ENCODE measurements around the gene OASL.

OASL gene, protein sequence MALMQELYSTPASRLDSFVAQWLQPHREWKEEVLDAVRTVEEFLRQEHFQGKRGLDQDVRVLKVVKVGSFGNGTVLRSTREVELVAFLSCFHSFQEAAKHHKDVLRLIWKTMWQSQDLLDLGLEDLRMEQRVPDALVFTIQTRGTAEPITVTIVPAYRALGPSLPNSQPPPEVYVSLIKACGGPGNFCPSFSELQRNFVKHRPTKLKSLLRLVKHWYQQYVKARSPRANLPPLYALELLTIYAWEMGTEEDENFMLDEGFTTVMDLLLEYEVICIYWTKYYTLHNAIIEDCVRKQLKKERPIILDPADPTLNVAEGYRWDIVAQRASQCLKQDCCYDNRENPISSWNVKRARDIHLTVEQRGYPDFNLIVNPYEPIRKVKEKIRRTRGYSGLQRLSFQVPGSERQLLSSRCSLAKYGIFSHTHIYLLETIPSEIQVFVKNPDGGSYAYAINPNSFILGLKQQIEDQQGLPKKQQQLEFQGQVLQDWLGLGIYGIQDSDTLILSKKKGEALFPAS

DNA sequence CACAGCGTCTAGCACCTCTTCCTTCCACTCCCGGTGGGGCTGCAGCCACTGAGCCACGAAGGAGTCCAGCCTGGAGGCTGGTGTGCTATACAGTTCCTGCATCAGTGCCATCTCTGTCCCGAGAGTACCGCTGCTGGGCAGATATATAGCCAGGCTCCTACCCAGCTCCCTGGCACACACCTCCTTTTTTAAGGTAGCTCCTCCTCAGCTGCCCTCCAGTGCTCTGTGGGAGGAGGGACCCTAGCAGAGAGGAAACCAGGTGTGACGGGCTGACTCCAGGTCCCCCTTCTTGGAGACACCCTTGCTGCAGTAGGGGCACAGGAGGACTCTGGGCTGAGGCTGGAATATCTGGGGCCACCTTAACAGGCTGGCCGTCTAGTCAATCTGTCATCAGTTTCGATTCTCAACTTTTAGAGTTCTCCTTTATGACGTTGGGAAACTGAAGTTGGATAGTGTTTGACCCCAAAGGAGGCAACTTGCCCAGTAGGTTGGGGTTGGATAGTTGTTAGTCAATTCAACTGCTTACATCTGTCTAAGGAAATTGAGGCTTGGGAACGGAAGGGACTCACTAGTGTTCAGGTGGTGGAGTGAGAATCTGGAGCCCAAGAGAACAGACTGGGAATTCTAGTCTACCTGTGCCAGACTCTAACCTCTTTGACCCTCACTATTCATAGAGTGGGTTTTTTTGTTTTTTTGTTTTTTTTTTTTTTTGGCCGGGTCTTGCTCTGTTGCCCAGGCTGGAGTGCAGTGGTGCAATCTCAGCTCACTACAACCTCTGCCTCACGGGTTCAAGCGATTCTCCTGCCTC lies at the start of gene OASL:
Gene OASL, minus strand, starts transcription at position 386 of the 808 bp plus-strand sequence. Its CDS starts 275 bp downstream, at position 111.
- Histone ChIP-seq H3K27me3 (ENCODE audit: control insufficient read depth, insufficient read depth, low read length) (no peaks in the 10 kb centered on the region), H3K36me3 (ENCODE audit: control insufficient read depth, insufficient read depth, low read length) (no peaks in the 10 kb centered on the region), H3K4me1 (ENCODE audit: control insufficient read depth, insufficient read depth, low read length) (no peaks in the 10 kb centered on the region), H3K27ac (ENCODE audit: low read length) (no peak within 1 kb of the TSS), H3K4me3 (ENCODE audit: low read length) (no peak within 1 kb of the TSS), H3K9me3 (ENCODE audit: control insufficient read depth, insufficient read depth, low read length) (no peaks in the 10 kb centered on the region; the same call in 1 of the 2 replicates)
- WGBS (ENCODE audit: insufficient coverage, insufficient read length): no CpG with 5 or more reads among the region's 13 CpGs
- DNase-seq (ENCODE audit: low read depth, low spot score): no peak

DNA sequence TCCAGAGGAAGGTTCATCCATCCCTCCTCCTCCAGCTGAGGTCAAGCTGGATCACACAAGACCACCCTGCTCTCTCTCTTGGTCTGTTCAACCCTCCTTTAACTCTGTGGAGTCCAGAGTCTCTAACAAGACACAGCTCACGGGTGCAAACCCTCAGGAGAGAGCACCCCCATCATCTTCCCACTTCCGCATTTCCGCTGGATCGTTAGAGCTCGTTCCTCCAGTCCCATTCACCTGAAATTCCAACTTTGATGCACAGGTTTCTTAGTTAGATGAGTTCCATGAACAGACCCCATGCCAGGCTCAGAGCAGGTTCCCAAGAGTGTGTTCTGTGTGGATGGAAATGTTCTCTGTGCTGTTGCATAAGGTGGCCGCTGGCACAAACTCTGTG lies 49.1 kb upstream of the OASL start:
- H3K27ac ChIP-seq (ENCODE audit: low read length): no peak overlapping the region
- no peaks in the 10 kb centered on the region for H3K27me3 ChIP-seq (ENCODE audit: control insufficient read depth, insufficient read depth, low read length)
- WGBS (ENCODE audit: insufficient coverage, insufficient read length): no CpG with 5 or more reads among the region's 6 CpGs
- no peaks in the 10 kb centered on the region for H3K36me3 ChIP-seq (ENCODE audit: control insufficient read depth, insufficient read depth, low read length)
- no peaks in the 10 kb centered on the region for H3K9me3 ChIP-seq (ENCODE audit: control insufficient read depth, insufficient read depth, low read length)
- H3K4me1 ChIP-seq (ENCODE audit: control insufficient read depth, insufficient read depth, low read length): no peaks in the 10 kb centered on the region
- no peak for DNase-seq (ENCODE audit: low read depth, low spot score)
- no peak overlapping the region for H3K4me3 ChIP-seq (ENCODE audit: low read length)

DNA sequence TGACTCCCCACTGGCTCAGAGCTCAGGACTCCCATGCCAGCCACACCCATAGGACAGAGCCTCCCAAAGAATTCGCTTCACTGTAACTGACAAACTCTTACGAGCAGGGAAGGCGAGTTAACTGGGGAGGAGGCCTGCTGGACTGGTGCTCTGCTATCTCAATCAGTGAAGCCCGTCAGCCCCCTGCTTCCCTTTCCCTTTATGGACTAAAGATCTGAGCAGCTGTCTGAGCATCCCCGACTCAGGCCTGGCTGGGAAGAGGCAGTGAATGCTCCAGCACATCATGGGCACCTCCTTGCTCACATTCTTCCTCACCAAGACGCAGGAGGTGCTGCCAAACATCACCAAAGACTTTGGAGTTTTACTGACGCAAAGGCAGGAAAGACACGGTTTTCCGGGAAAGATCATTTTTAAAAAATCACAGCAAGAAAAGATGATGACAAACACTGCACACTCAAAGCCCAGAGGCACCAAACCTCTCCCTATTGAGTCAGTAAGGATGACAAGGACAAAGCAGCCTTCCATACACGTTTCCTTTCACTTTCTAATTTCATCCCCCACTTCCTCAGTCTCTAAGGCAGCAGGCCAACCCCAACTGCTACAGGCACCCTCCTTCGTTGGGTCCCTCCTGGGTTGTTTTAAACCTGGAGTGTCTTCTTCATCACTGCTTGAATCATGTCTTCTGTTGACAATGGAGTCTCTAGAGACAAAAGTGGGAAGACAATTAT lies 48.6 kb upstream of the OASL start:
- Histone ChIP-seq H3K27me3 (ENCODE audit: control insufficient read depth, insufficient read depth, low read length) (no peaks in the 10 kb centered on the region), H3K9me3 (ENCODE audit: control insufficient read depth, insufficient read depth, low read length) (no peaks in the 10 kb centered on the region), H3K4me3 (ENCODE audit: low read length) (no peak overlapping the region), H3K36me3 (ENCODE audit: control insufficient read depth, insufficient read depth, low read length) (no peaks in the 10 kb centered on the region), H3K27ac (ENCODE audit: low read length) (no peak overlapping the region), H3K4me1 (ENCODE audit: control insufficient read depth, insufficient read depth, low read length) (no peaks in the 10 kb centered on the region)
- no peak for DNase-seq (ENCODE audit: low read depth, low spot score)
- no CpG with 5 or more reads among the region's 11 CpGs for WGBS (ENCODE audit: insufficient coverage, insufficient read length)

DNA sequence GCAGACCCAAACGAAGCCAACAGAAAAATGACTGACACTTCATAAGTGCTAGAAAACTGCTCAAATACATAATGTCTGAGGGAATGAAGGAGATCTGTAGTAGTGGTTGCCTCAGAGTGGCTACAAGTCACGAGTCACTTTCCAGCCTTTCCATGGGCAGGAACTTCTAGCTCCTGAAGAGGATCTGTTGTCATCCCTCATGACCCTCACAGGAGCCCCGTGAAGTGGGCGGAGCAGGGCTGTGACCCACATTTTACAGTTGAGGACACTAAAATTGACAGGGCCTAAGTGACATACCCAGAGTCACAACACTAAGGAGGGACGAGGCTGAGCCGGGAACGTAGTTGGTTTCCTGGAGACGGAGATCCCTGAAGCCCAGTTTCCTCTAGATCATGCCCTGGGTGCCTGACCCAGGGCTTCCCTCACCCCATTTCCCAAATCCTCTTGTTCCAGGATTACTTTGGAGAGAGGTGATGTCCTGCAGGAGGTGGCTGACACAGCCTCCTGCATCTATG lies 47.8 kb upstream of the OASL start:
- DNase-seq (ENCODE audit: low read depth, low spot score): no peak
- WGBS (ENCODE audit: insufficient coverage, insufficient read length): no CpG with 5 or more reads among the region's 8 CpGs
- H3K36me3 ChIP-seq (ENCODE audit: control insufficient read depth, insufficient read depth, low read length): no peaks in the 10 kb centered on the region
- no peaks in the 10 kb centered on the region for H3K9me3 ChIP-seq (ENCODE audit: control insufficient read depth, insufficient read depth, low read length)
- no peak overlapping the region for H3K27ac ChIP-seq (ENCODE audit: low read length)
- no peak overlapping the region for H3K4me3 ChIP-seq (ENCODE audit: low read length)
- H3K4me1 ChIP-seq (ENCODE audit: control insufficient read depth, insufficient read depth, low read length): no peaks in the 10 kb centered on the region
- H3K27me3 ChIP-seq (ENCODE audit: control insufficient read depth, insufficient read depth, low read length): no peaks in the 10 kb centered on the region

DNA sequence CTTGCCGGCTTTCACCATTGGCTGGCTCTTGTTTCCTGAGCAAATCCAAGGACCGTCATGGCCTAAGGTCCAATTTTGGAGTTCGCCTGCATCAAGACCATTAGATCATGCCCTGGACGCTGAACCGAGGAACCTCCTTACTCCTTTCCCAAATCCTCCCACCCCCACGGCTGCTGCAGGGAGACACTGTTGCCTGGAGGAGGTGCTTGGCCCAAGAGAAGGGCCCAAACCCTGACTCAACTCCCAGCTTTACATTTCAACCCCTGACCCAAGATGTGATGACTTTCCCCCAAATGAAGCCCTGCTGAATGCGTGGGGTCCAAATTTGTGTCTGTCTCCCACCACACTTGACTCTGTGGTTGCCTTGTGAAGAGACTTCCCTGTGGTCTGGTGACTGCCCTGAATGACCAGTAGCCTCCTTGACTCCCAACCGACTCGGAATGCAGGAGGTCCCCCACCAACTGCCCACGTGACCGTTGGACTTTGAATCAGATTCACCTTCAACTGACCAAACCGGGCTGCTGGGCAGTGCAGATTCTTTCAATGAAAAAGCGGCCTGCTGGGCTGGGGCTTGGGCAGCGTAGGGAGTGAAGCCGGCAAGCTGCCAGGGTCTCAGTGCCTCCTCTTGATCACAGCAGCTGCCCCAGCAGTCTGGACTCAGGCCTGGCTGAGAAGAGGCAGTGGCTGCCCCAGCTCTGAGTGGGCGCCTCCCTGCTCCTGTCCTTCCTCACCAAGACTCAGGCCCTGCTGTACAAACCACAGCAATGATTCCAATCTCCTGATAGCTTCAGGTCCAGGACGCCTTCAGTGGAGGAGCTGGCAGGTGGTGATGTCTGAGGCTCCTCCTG lies 46.7 kb upstream of the OASL start:
- Histone ChIP-seq H3K36me3 (ENCODE audit: control insufficient read depth, insufficient read depth, low read length) (no peaks in the 10 kb centered on the region), H3K4me3 (ENCODE audit: low read length) (no peak overlapping the region), H3K9me3 (ENCODE audit: control insufficient read depth, insufficient read depth, low read length) (no peaks in the 10 kb centered on the region), H3K27ac (ENCODE audit: low read length) (no peak overlapping the region), H3K27me3 (ENCODE audit: control insufficient read depth, insufficient read depth, low read length) (no peaks in the 10 kb centered on the region), H3K4me1 (ENCODE audit: control insufficient read depth, insufficient read depth, low read length) (no peaks in the 10 kb centered on the region)
- no peak for DNase-seq (ENCODE audit: low read depth, low spot score)
- WGBS (ENCODE audit: insufficient coverage, insufficient read length): no CpG with 5 or more reads among the region's 17 CpGs

DNA sequence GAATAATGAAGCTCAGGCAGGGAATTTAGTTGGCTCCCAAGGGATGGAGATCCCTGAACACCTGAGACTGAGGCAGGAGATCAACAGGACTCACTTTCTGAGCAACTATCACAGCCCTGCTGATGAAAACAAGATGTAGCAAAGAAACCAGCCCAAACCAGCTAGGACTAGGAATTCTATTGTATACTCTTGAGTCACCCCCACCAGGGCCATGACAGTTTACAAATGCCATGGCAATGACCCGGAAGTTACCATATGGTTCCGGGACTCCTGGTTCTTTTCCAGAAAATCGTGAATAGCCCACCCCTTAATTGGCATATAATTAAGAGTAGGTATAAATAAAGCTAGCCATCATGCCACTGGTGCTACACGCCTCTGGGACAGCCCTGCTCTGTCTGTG lies 46.0 kb upstream of the OASL start:
- Histone ChIP-seq H3K27ac (ENCODE audit: low read length) (no peak overlapping the region), H3K27me3 (ENCODE audit: control insufficient read depth, insufficient read depth, low read length) (no peaks in the 10 kb centered on the region), H3K9me3 (ENCODE audit: control insufficient read depth, insufficient read depth, low read length) (no peaks in the 10 kb centered on the region), H3K4me1 (ENCODE audit: control insufficient read depth, insufficient read depth, low read length) (no peaks in the 10 kb centered on the region), H3K36me3 (ENCODE audit: control insufficient read depth, insufficient read depth, low read length) (no peaks in the 10 kb centered on the region), H3K4me3 (ENCODE audit: low read length) (no peak overlapping the region)
- DNase-seq (ENCODE audit: low read depth, low spot score): no peak
- no CpG with 5 or more reads among the region's 4 CpGs for WGBS (ENCODE audit: insufficient coverage, insufficient read length)

DNA sequence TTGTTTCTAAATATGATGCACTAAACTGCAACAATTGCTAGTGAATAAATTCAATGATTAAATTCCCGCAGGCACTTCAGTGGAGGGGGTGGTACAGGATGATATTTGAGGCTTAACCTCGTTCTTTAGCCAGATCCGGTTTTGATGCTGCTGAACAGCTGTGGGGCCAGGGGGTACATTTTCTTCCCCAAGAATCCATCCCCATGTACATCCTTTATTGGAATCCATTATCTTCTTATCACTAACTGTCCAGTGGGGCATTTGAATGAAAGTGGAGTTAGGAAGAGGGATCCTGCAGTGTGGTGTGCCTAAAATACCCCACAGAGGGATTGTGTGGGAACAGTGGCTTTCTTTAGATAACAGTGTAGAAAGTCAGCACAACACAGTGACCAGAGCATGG lies 45.2 kb upstream of the OASL start:
- H3K27me3 ChIP-seq (ENCODE audit: control insufficient read depth, insufficient read depth, low read length): no peaks in the 10 kb centered on the region
- H3K27ac ChIP-seq (ENCODE audit: low read length): no peak overlapping the region
- no CpG with 5 or more reads among the region's 3 CpGs for WGBS (ENCODE audit: insufficient coverage, insufficient read length)
- no peak overlapping the region for H3K4me3 ChIP-seq (ENCODE audit: low read length)
- no peaks in the 10 kb centered on the region for H3K36me3 ChIP-seq (ENCODE audit: control insufficient read depth, insufficient read depth, low read length)
- no peaks in the 10 kb centered on the region for H3K9me3 ChIP-seq (ENCODE audit: control insufficient read depth, insufficient read depth, low read length)
- no peak for DNase-seq (ENCODE audit: low read depth, low spot score)
- no peaks in the 10 kb centered on the region; the same call in 1 of the 2 replicates for H3K4me1 ChIP-seq (ENCODE audit: control insufficient read depth, insufficient read depth, low read length)

DNA sequence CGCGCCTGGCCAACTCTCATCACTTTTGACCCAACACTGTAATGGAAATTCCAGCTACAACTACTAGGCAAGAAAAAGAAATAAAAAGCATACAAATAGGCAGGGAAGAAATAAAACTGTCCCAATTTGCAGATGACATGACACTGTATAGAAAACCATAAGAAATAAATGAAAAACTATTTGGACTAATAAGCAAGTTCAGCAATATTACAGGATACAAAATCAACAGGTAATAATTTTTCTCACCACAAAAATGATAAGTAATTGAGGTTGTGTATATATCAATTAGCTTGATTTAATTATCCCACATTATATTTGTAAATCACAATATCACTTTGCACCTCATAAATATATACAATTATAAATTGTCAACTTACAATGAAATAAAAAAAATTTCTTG lies 41.9 kb upstream of the OASL start:
- Histone ChIP-seq H3K4me1 (ENCODE audit: control insufficient read depth, insufficient read depth, low read length) (no peaks in the 10 kb centered on the region; the same call in 1 of the 2 replicates), H3K9me3 (ENCODE audit: control insufficient read depth, insufficient read depth, low read length) (no peaks in the 10 kb centered on the region), H3K4me3 (ENCODE audit: low read length) (no peak overlapping the region), H3K27me3 (ENCODE audit: control insufficient read depth, insufficient read depth, low read length) (no peaks in the 10 kb centered on the region), H3K36me3 (ENCODE audit: control insufficient read depth, insufficient read depth, low read length) (no peaks in the 10 kb centered on the region), H3K27ac (ENCODE audit: low read length) (no peak overlapping the region)
- DNase-seq (ENCODE audit: low read depth, low spot score): no peak
- no CpG with 5 or more reads among the region's 2 CpGs for WGBS (ENCODE audit: insufficient coverage, insufficient read length)

DNA sequence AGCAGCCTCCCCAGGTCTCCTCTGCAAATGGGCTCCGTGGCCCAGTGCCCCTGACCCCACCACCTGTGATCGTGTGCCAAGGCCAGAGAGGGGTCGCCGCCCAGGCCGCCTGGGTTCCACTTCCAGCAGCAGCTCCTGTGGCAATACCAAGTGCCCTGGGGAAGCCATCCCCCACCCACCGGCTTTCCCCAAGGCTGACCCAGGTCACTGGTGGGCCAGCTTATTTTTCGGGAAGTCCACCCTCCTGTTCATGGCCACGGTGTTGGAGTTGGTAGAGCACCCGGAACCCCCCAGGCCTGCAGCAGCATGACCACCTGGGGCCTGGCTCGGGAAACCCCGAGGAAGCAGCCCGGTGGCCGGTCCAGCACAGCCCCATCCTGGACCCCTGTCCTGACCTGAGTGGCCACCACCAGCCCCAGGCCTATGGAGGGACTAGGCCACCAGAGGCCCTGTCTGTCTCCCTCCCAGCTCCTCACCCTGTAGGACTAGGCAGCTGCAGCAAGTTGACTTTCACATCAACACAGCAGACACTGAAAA lies 40.8 kb upstream of the OASL start:
- no peaks in the 10 kb centered on the region; the same call in 1 of the 2 replicates for H3K4me1 ChIP-seq (ENCODE audit: control insufficient read depth, insufficient read depth, low read length)
- no peaks in the 10 kb centered on the region for H3K36me3 ChIP-seq (ENCODE audit: control insufficient read depth, insufficient read depth, low read length)
- H3K27me3 ChIP-seq (ENCODE audit: control insufficient read depth, insufficient read depth, low read length): no peaks in the 10 kb centered on the region
- no CpG with 5 or more reads among the region's 13 CpGs for WGBS (ENCODE audit: insufficient coverage, insufficient read length)
- no peak overlapping the region for H3K27ac ChIP-seq (ENCODE audit: low read length)
- H3K4me3 ChIP-seq (ENCODE audit: low read length): no peak overlapping the region
- no peak for DNase-seq (ENCODE audit: low read depth, low spot score)
- no peaks in the 10 kb centered on the region for H3K9me3 ChIP-seq (ENCODE audit: control insufficient read depth, insufficient read depth, low read length)

Data from iPS DF 6.9 (cell line).